GM23248 (cell line): ENCODE measurements around the gene RASL11B. TPM values are rescaled to one million over a fixed set of nuclear protein-coding genes. Genes with fewer than 3 reads are reported as not detected.

Source experiments
- DNase-seq: peaks from one replicate; pipeline ENCODE4 v3.0.0-alpha.2; 2015
- H2AFZ ChIP-seq: fragments of 200-600 bp; sonication (generic); 2 replicates; pipeline ENCODE4 v1.6.1; 2016; ENCODE audit warnings: antibody characterized with exemption
- H3F3A ChIP-seq: fragments of 200-600 bp; sonication (generic); 2 replicates; pipeline ENCODE4 v1.6.1; 2016; ENCODE audit warnings: mild to moderate bottlenecking, antibody characterized with exemption, mixed run types; ENCODE audit not compliant: insufficient read depth
- H3K27ac ChIP-seq: fragments of 200-600 bp; sonication (generic); 2 replicates; pipeline ENCODE4 v1.5.1; 2016; ENCODE audit warnings: mild to moderate bottlenecking
- H3K27me3 ChIP-seq: fragments of 200-600 bp; sonication (generic); replicated peaks from 2 replicates; pipeline ENCODE4 v1.6.1; 2016; ENCODE audit warnings: mild to moderate bottlenecking; ENCODE audit not compliant: insufficient read depth
- H3K36me3 ChIP-seq: fragments of 200-600 bp; sonication (generic); 2 replicates; pipeline ENCODE4 v1.6.1; 2016; ENCODE audit warnings: low read depth, mild to moderate bottlenecking
- H3K4me1 ChIP-seq: fragments of 200-600 bp; sonication (generic); 2 replicates; pipeline ENCODE4 v1.6.1; 2016; ENCODE audit warnings: mild to moderate bottlenecking; ENCODE audit not compliant: insufficient read depth
- H3K4me2 ChIP-seq: fragments of 200-600 bp; sonication (generic); one replicate; pipeline ENCODE4 v1.6.1; 2016; ENCODE audit warnings: mild to moderate bottlenecking; ENCODE audit not compliant: unreplicated experiment
- H3K4me3 ChIP-seq: fragments of 200-600 bp; sonication (generic); 2 replicates; pipeline ENCODE4 v1.5.1; 2016; ENCODE audit warnings: mild to moderate bottlenecking
- H3K79me2 ChIP-seq: fragments of 200-600 bp; sonication (generic); 2 replicates; pipeline ENCODE4 v1.6.1; 2016; ENCODE audit warnings: mild to moderate bottlenecking; ENCODE audit not compliant: insufficient read depth
- H3K9ac ChIP-seq: fragments of 200-600 bp; sonication (generic); 2 replicates; pipeline ENCODE4 v1.6.1; 2016; ENCODE audit warnings: mild to moderate bottlenecking
- H3K9me2 ChIP-seq: fragments of 200-600 bp; sonication (generic); 2 replicates; pipeline ENCODE4 v1.6.1; 2016; ENCODE audit warnings: mixed run types, mild to moderate bottlenecking, moderate library complexity; ENCODE audit not compliant: insufficient read depth
- H3K9me3 ChIP-seq: fragments of 200-600 bp; sonication (generic); one replicate; pipeline ENCODE4 v1.6.1; 2017; ENCODE audit warnings: low read depth
- H4K20me1 ChIP-seq: fragments of 200-600 bp; sonication (generic); 2 replicates; pipeline ENCODE4 v1.6.0; 2016; ENCODE audit not compliant: insufficient read depth
- EZH2 ChIP-seq: fragments of 200-600 bp; sonication (generic); IDR thresholded peaks from 2 replicates; pipeline ENCODE4 v1.6.1; 2018; ENCODE audit warnings: antibody characterized with exemption, mild to moderate bottlenecking; ENCODE audit not compliant: insufficient read depth, poor library complexity, severe bottlenecking
- EZH2phosphoT487 ChIP-seq: fragments of 200-600 bp; sonication (generic); IDR thresholded peaks from 2 replicates; pipeline ENCODE4 v1.6.1; 2018; ENCODE audit warnings: antibody characterized with exemption, moderate library complexity, mild to moderate bottlenecking, low read depth; ENCODE audit not compliant: insufficient read depth
- WGBS, 2 experiments: methylation state at CpG; one replicate each; pipeline ENCODE4 v1.1.6; 2015 to 2017; ENCODE audit warnings: low lambda C conversion rate in 2 of 2, low coverage in 1 of 2; ENCODE audit errors: missing lambda C conversion rate in 2 of 2; 5-methylcytosine and 5-hydroxymethylcytosine counted together
- in situ Hi-C: fragments of 300-500 bp; cut with MboI; formaldehyde crosslinking; loops from 2 replicates; pipeline ENCODE4 v1.15.0; 2020
- polyA plus RNA-seq: library from polyadenylated mRNA; unstranded; fragments of >200 nt; fragmentation: Nextera tagmentation; extraction: Ambion mirVana; gene quantifications from 2 replicates; pipeline ENCODE4 v1.2.1, GENCODE V29; 2016
- total RNA-seq: library from RNA; depleted of rRNA; stranded (reverse); fragments of >200 nt; shearing (Covaris generic); gene quantifications from 2 replicates; pipeline ENCODE4 v1.2.3, GENCODE V29; 2014

RASL11B gene
- total and polyA plus RNA-seq, 2 experiments from 2014 or later: 0.11 TPM; not detected in 1

DNA sequence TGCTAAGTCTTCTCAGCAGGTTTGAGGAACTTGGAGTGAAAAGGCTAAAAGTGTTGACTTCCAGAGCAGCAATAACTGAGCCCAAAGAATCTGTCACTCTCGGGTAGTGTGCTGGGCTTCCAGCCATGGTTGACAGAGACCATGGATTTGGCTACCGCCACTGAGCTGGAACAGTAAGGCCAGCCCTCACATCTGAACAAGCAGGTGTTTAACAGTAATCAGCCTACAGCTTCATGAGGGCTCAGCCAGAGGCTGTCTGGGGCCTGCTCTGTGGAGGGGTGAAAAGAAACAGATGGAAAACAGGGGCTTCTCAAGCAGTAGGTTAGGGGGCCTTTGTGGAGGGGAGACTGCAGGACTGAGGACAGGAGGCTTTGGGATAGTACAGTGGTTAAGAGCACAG is 14.9 kb downstream of the RASL11B start:
- in situ Hi-C loops: no loop called here
- H3K9me3 ChIP-seq: no peaks in the 10 kb centered on the region
- no peaks in the 10 kb centered on the region for H3F3A ChIP-seq
- no peak overlapping the region for H3K9ac ChIP-seq
- H3K4me1 ChIP-seq: no peaks in the 10 kb centered on the region
- TF ChIP-seq EZH2 (no peak), EZH2phosphoT487 (no peak)
- no peaks in the 10 kb centered on the region for H3K9me2 ChIP-seq
- H3K79me2 ChIP-seq: no peaks in the 10 kb centered on the region
- no peak overlapping the region for H2AFZ ChIP-seq
- 68 to 93% methylated on average over 2 of the region's 2 CpGs for WGBS, 2 experiments
- no peaks in the 10 kb centered on the region for H4K20me1 ChIP-seq
- no peaks in the 10 kb centered on the region for H3K36me3 ChIP-seq
- H3K27ac ChIP-seq: no peak overlapping the region
- no peak overlapping the region for H3K4me3 ChIP-seq
- no peak overlapping the region for H3K4me2 ChIP-seq
- H3K27me3 ChIP-seq: no peaks in the 10 kb centered on the region
- DNase-seq: no peak

DNA sequence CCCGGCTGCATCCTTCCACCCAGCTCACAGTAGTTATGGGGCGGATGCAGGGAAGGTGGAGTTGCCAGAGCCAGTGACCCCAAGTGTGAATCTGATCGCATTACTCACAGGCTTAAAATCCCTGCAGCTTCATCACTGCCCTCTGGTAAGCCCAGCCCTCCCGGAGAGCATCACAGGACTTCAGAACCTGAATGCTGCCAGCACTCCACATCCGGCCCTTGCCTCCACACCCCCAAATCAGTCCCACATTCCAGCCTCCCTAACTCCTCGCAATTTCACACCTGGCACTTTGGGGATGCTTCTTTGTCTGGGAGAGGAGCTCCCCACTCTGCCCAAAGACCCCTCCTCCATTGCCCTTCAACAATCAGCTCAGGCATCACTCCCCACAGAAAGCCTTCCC is 15.6 kb downstream of the RASL11B start:
- WGBS, 2 experiments: 78 to 79% methylated on average over 6 of the region's 6 CpGs

DNA sequence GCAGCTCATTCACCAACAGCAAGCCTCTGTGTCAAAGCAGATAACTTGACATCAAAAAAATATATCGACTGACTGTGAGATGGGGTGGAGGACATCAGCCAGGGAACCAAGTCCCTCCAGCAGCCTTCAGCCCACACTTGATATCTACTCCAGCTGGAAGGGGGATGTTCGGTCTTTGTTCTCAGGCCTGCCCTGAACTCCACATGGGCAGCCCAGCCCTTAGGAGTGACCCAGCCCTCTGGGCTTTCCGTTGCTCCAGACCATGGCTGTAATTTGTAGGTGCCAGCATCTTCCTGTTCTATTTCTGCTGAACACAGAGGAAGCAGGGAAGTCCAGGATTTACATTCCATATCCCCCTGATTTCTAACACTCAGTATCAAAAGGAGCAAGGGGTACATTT is 17.4 kb downstream of the RASL11B start:
- H3K4me1 ChIP-seq: no peaks in the 10 kb centered on the region
- H3K27ac ChIP-seq: no peak overlapping the region
- no peak overlapping the region for H3K9ac ChIP-seq
- no peaks in the 10 kb centered on the region for H3K36me3 ChIP-seq
- H3F3A ChIP-seq: no peaks in the 10 kb centered on the region
- no peaks in the 10 kb centered on the region for H4K20me1 ChIP-seq
- no peak overlapping the region for H3K4me3 ChIP-seq
- no peak overlapping the region for H2AFZ ChIP-seq
- no peaks in the 10 kb centered on the region for H3K27me3 ChIP-seq
- DNase-seq: no peak
- 57 to 58% methylated on average over 3 of the region's 3 CpGs for WGBS, 2 experiments
- no peaks in the 10 kb centered on the region for H3K9me3 ChIP-seq
- TF ChIP-seq EZH2phosphoT487 (no peak), EZH2 (no peak)
- no peak overlapping the region for H3K4me2 ChIP-seq
- H3K9me2 ChIP-seq: no peaks in the 10 kb centered on the region
- H3K79me2 ChIP-seq: no peaks in the 10 kb centered on the region
- in situ Hi-C loops: no loop called here

More for the DNA sequence above, 15.6 kb downstream of the RASL11B start:
- no peak overlapping the region for H3K4me3 ChIP-seq
- H3K9ac ChIP-seq: no peak overlapping the region
- no peak for TF ChIP-seq EZH2
- no peak for TF ChIP-seq EZH2phosphoT487
- no peaks in the 10 kb centered on the region for H3F3A ChIP-seq
- H3K4me1 ChIP-seq: no peaks in the 10 kb centered on the region
- DNase-seq: peak; percentile 38
- no peaks in the 10 kb centered on the region for H3K9me2 ChIP-seq
- no peak overlapping the region for H3K4me2 ChIP-seq
- H3K79me2 ChIP-seq: no peaks in the 10 kb centered on the region
- no peaks in the 10 kb centered on the region for H3K9me3 ChIP-seq
- no peak overlapping the region for H2AFZ ChIP-seq
- H4K20me1 ChIP-seq: no peaks in the 10 kb centered on the region
- in situ Hi-C loops: no loop called here
- H3K27me3 ChIP-seq: no peaks in the 10 kb centered on the region
- H3K36me3 ChIP-seq: no peaks in the 10 kb centered on the region
- H3K27ac ChIP-seq: no peak overlapping the region

DNA sequence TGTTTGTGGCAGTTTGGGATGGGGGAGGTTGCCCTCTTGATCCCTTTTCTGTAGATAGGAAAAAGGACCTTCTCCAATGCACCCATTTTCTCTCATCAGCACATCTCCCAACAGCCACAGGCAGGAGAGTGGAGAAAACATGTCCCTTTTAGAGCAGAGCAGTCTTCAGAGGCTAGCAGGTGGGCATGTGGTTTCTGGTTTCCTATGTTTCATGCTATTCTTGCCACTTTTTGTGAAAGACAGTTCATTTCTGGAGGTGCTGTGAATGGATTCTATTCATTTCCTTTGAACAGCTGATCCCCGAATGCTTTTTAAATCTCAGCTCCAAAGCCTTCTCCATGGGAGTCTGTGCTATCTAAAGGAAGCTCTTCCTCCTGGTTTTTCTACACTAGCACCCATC is 18.9 kb downstream of the RASL11B start:
- Histone ChIP-seq H2AFZ (no peak overlapping the region), H3K36me3 (no peaks in the 10 kb centered on the region), H4K20me1 (no peaks in the 10 kb centered on the region), H3K27me3 (no peaks in the 10 kb centered on the region), H3K4me2 (no peak overlapping the region), H3K79me2 (no peaks in the 10 kb centered on the region), H3K9ac (no peak overlapping the region), H3K27ac (no peak overlapping the region), H3K9me3 (no peaks in the 10 kb centered on the region), H3K4me3 (no peak overlapping the region), H3K4me1 (peaks cover 3% of the 10 kb centered on the region; the same call in 1 of the 2 replicates), H3F3A (no peaks in the 10 kb centered on the region), H3K9me2 (no peaks in the 10 kb centered on the region)
- 94 to 100% methylated on average over 1 of the region's 1 CpG for WGBS, 2 experiments
- in situ Hi-C loops: no loop called here
- TF ChIP-seq EZH2phosphoT487: no peak
- TF ChIP-seq EZH2: no peak
- no peak for DNase-seq

DNA sequence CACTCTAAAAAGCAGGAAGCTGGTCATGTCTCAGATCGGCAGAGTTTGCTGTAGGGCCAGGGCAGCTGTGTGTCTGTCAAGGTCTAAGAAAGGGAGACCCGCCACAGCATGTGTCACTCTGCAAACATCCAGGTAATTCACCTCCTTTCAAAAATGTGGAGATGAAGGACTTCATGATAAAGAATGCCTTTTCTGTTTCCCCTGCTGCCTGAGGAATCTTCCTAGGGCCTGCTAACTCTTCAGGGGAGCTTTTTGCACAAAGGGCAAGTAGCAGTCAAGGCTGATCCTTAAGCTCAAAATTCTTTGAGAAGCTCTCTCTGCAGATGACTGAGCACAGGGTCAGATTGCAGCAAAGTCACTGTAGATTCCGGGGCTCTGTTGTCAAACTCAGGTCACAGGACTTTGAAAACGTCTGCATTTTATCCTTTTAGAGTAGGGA is 21.1 kb downstream of the RASL11B start:
- no peak overlapping the region for H2AFZ ChIP-seq
- in situ Hi-C loops: no loop called here

More for the DNA sequence above, 21.1 kb downstream of the RASL11B start:
- no peaks in the 10 kb centered on the region for H3K9me3 ChIP-seq
- WGBS, 2 experiments: 86 to 94% methylated on average over 4 of the region's 4 CpGs
- no peaks in the 10 kb centered on the region for H3K36me3 ChIP-seq
- H3K27me3 ChIP-seq: no peaks in the 10 kb centered on the region
- no peak overlapping the region for H3K4me3 ChIP-seq
- H4K20me1 ChIP-seq: no peaks in the 10 kb centered on the region
- H3K9ac ChIP-seq: no peak overlapping the region
- H3F3A ChIP-seq: no peaks in the 10 kb centered on the region
- no peak for DNase-seq
- H3K9me2 ChIP-seq: no peaks in the 10 kb centered on the region
- TF ChIP-seq EZH2phosphoT487: no peak
- TF ChIP-seq EZH2: no peak
- no peaks in the 10 kb centered on the region for H3K79me2 ChIP-seq
- no peak overlapping the region for H3K4me2 ChIP-seq
- peaks cover 3% of the 10 kb centered on the region; the same call in 1 of the 2 replicates for H3K4me1 ChIP-seq
- no peak overlapping the region for H3K27ac ChIP-seq
